Hepatic stellate cell (primary cell): Measurements from ENCODE around the gene LNX1.
"Not testable (repeated sequence)": the region's sequence is repeated elsewhere in the genome, so short reads cannot be mapped to it uniquely, and the experiment has no call there.

Experiments used
- DNase-seq: peaks from one replicate; pipeline ENCODE4 v3.0.0; 2011; ENCODE audit warnings: low spot score

LNX1 gene

DNA sequence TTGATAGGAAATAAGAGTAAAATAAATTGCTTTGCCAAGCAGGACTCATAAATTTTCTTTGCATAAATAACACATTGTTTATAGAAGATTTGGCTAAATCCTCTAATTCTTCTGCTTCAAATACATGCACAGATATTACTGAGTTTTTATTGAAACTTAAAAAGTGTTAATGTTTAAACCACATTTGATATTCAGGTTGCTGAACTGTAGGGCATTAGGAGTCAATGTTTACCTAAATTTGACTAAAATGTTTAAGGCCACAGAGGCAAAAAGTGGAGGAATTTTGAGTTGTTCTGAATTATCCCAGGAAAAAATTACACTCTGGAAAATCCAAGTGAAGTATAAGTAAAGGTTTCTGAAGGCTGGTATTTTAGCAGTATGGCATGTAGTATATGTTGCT is 135.1 kb downstream of the LNX1 start:
- no peak for DNase-seq

DNA sequence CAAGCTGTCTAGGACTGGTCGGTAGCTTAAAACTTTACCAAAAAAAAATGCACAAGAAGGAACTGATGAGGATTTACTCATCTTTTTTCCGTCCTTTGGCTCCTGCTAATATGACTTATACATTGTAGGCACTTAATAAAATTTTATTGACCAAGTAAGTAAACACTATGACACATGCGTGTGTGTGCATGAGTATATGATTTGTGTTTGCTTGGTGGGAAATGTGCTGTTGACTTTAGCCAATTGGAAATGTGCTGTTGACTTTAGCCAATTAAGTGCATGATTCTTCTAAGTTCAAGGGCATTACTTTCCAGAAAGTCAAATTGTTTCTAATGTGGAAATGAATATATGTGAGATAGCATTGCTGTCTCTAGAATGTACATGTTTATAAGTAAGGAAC is 135.5 kb downstream of the LNX1 start:
- DNase-seq, result no peak

DNA sequence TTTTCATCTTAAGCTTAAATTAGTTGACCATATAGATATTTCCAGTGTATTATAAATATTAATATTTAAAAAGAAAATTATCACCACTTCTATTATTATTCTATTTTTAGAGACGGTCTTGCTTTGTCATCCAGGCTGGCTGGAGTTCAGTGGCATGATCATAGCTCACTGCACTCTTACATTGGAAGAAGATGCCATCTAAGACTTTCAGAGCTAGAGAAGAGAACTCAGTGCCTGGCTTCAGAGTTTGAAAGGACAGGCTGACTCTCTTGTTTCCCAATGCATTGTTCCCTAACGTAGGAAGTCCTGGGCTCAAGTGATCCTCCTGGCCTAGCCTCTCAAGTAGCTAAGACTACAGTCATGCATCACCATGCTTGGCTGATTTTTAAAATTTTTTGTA is 137.9 kb downstream of the LNX1 start:
- no peak for DNase-seq

DNA sequence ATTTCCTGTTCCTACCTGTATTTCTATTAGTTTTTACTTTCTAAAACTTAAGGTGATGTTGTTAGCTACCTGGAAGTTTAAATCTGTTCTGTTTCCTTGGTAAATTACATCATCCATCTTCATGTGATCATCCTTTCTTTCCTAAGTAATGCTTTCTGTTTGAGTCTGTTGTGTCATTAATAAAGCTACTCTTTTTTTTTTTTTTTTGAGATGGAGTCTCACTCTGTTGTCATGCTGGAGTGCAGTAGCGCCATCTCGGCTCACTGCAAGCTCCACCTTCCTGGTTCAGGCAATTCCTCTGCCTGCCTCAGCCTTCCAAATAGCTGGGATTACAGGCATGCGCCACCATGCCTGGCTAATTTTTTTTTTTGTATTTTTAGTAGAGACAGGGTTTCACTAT is 140.5 kb downstream of the LNX1 start:
- no peak for DNase-seq

DNA sequence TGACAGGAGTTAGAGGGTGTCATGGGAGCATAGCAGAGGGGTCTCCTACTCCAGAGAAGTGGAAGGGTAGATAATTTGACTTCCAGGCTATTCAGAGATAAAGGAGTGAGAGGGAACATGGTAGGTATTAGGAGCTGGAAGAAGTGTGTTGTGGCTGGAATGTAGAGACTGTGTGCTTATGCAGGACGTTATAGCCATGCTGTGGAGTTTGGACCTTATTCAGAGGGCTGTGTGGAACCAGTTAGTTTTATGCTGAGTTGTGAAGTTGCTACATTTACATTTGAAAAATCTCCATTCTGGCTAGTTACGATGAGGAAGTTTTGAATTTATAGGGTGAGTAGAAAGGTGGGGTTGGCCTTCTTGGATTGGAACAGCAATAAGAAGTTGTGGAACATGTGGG is 146.3 kb downstream of the LNX1 start:
- DNase-seq, result no peak

DNA sequence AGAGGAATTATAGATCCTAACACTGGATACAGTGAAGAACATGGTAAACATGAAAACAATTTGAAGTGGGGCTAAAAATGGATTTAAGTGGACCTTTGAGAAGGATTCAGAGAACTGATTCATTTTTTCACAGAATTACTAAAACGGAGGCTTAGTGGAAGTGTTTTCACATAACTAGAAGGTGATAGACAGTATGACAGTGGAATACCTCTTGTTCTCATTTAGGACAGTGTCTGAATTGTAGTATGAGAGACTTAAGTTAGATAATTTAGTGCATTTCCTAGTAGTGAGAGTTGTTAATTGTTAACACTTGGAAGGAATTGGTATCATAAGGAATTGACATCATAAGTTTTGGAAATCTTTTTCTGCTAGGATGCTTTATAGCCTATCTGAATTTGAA is 149.7 kb downstream of the LNX1 start:
- DNase-seq, result no peak

DNA sequence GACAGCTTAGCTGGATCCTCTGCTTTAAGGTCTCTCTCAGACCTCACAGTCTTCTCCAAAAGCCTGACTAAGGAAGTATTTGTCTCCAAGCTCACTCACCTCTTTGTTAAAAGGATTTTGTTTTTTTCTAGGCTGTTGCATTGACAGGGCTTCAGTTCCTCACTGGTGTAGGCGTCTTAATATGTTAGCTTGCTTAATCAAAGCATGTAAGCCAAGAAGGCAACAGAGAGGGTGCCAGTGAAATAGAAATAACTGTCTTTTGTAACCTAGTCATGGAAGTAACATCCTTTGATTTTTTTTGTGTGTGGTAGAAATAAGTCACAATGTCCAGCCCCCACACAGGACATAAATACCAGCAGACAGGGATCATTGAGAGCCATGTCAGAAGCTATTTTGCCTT is 155.0 kb downstream of the LNX1 start:
- DNase-seq, result no peak

DNA sequence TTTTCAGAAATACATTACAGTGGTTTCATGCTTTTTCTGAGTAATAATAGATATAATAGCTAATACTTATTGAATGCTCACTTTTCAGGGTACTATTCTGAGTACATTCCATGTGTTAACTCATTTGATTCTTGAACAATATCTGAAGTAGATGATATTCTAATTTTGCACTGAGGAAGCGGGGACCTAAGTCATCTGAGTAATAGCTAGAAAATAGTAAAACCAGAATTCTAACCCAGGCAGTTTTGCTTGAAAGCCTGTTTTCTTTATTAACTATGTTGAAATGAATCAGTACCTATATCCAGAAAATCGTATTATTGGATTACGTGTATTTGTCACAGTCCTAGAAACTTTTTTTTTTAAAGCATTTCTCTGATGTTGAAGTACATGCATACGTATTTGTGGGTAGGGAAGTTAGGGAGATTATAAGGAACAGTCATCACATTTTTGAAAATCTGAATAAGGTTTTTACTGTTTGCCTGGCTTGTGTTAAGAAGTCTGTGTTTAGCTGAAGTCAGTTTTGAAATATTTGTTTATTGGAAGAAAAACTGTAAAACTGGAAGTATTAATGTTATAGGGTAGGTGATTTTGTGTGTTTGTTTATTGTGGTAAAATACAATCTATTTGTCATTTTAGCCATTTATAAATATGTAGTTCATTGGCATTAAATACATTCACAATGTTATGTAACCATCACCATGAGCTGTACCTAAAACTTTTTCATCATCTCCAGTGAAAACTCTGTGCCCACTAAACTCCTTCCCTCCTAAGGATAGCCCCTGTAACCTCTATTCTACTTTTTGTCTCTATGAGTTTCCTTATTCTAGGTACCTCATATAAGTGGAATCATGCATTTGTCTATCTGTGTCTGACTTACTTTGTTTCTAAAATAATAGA is 158.5 kb downstream of the LNX1 start:
- DNase-seq, result no peak

DNA sequence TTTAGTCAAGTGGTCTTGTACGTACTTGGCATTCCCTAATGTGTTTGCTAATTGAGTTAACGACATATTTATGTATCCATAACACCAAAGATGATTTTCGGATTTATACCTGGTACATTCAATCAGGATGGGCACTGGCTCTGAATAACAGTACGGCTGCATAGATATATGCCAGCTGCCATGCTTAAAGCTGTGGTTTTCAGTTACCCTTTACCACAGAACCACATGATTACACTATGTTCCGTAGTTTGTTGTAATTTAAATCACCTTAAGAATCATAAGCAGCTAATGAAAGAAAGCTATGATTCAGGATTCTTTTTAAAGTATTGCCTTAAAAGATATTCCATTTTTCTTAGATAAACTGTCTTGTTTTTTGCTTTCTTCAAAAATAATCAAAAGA is 160.2 kb downstream of the LNX1 start:
- DNase-seq, result no peak

DNA sequence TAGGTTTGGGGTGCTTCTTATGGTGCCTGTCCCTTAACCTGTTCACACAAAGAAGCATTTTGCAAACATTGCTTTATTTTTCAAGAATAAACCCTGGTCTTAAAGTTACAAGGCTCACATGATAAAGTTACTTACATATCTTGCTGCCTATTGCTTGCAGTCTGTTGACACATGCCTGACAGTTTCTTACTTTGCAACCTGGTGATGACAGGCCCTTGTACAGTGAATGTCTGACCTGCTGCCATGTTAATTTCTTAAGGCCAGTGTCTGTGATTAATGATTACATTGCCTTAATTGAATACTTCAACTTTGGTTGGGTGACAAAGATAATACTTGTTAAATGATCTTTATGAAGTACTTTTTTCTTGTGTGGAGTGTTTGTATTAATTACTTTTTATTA is 163.9 kb downstream of the LNX1 start:
- no peak for DNase-seq

DNA sequence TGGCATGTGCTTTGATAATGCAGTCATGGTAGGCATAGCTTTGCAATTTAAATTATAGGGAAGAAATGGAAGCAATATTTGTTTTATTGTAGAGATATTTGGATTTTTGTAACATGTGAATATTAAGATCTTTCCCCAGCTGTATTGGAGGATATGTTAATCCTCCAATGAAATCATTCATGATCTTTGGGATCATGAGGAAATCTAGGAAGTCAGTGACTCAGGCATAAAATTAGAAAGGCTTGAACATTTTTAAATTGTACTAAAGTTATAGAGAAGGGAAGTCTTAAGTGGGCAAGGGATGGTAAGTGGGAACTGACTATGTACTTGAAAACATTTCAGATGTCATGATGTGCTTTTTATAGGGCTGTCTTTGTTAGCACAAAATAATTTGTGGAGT is 167.0 kb downstream of the LNX1 start:
- no peak for DNase-seq

DNA sequence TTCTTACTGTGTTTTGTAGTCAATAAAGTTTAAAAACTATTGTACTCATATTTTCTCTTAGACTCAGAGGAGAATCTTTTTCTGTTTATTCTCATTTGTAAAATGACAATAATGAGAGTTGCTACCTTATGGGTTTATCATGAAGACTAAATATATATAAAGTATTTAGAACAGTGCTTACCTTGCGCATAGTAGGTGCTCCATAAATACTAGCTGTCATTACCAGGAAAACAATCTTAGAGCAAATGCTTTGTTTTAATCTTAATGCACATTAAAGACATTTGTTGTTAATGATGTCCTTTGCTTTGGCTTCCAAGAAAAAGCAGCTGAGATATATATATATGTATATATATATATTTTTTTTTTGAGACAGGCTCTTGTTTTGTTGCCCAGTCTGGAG is 168.9 kb downstream of the LNX1 start:
- DNase-seq, result no peak

DNA sequence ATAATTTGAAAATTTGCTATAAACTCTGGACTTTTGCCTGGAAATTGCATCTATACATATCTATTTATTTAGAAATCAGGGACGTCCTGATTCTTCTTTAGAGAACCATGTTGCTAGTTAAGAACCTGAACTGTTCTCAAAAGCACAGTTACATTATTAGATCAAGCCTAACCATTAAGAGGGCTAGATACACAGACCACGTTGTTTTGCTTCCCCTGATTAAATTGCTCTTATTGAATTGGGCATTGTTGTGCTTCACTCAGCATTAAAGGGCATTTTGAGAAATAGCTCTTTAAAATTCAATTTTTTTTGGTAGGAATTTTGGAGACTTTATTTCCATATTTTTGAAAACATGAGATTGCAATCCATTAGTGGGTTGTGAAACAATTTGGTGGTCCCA is 169.5 kb downstream of the LNX1 start:
- DNase-seq, result no peak

DNA sequence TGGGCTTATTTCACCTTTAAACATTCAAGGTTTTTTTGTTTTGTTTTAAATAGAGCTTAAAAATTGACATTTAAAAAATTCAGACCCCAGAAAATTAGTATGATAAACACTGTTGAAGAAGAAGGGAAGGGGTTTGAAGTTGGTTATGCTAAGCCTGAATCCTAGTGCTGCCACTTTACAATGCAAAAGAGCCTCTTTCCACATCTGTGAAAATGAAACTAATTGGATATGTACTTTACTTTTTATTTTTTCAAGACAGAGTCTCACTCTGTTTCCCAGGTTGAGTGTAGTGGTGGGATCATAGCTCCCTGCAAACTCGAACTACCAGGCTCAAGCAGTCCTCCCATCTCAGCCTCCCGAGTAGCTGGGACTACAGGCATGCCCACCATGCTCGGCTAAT is 172.1 kb downstream of the LNX1 start:
- no peak for DNase-seq

DNA sequence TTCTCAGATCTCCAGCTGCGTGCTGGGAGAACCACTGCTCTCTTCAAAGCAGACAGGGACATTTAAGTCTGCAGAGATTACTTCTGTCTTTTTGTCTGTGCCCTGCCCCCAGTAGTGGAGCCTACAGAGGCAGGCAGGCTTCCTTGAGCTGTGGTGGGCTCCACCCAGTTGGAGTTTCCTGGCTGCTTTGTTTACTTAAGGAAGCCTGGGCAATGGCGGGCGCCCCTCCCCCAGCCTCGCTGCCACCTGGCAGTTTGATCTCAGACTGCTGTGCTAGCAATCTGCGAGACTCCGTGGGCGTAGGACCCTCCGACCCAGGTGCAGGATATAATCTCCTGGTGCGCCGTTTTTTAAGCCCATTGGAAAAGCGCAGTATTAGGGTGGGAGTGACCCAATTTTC is 181.8 kb downstream of the LNX1 start:
- not testable (repeated sequence) for DNase-seq
